ENCODE results near the gene CYTIP. TPM values are rescaled to one million over a fixed set of nuclear protein-coding genes. Genes with fewer than 3 reads are reported as not detected.

CYTIP gene
- total RNA-seq, 4 donors from 2014 or later: 3.2 to 10.6 (median 7.2) TPM

DNA sequence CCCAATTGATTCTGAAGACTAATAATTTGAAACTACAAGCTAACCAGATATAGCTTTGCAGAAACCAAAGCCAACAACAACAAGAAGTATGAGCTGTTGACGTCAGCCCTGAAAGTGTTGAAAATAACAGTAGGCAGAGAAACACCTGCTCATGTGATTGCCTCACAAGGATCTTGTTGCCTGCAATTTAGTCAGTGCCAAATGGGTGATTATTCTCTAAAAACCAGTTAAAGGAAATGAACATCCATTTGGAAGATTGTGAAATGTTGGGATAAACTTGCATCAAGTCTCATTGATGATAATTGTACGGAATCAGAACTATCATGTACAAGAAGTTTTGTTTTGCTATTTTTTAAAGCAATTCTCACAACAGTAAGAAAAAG lies 2.8 kb downstream of the CYTIP start:
- intact Hi-C loops (cut with DNase I): no loop called here
- DNase-seq: no peak
- 62 to 77% methylated on average over 2 of the region's 2 CpGs for WGBS, 2 donors
- no peak for TF ChIP-seq POLR2A (IDR thresholded peaks at IDR 0.05)
- TF ChIP-seq CTCF (IDR thresholded peaks at IDR 0.05): no peak
- H3K27me3 ChIP-seq: no peaks in the 10 kb centered on the region
- no peaks in the 10 kb centered on the region for H3K4me1 ChIP-seq
- H3K9me3 ChIP-seq: no peaks in the 10 kb centered on the region
- no peak overlapping the region for H3K4me3 ChIP-seq (replicated peaks in 1 of 3)
- H3K36me3 ChIP-seq: no peaks in the 10 kb centered on the region
- H3K27ac ChIP-seq: no peak overlapping the region

DNA sequence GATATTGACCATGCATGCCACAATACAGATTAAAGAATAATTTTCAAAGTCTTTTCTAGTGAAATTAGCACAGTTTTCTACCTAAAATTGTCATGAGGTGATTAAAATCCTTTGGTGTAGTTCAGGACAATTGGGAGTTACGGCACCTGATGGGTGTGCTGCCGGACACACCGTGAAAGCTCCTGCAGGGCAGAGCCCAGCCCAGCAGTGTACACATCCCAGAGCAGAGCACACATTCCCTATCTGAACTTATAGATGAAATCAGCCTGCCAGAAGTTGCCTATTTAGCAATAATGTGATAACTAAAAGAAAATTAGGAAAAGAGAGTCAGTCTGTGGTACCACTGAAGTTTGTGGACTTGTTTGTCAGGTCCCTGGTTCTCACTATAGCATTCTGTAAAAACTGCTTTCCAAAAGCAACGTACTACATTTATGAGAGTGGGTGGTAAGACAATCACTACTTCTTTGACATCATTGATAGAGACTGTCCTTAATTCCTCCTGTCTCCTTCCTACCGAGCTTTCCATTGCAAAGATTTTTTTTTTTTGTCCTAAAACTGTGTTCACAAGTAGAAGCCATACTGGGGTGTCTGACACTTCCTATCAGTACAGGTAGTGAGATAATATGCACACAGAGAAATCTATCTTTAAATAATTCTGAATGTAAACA lies 3.4 kb downstream of the CYTIP start:
- intact Hi-C loops (cut with DNase I): no loop called here
- 76 to 89% methylated on average over 5 of the region's 5 CpGs for WGBS, 2 donors
- Histone ChIP-seq H3K4me1 (no peaks in the 10 kb centered on the region), H3K27me3 (no peaks in the 10 kb centered on the region), H3K27ac (no peak overlapping the region), H3K9me3 (no peaks in the 10 kb centered on the region), H3K36me3 (no peaks in the 10 kb centered on the region), H3K4me3 (replicated peaks in 1 of 3) (no peak overlapping the region)
- no peak for DNase-seq
- no peak for TF ChIP-seq POLR2A (IDR thresholded peaks at IDR 0.05)
- TF ChIP-seq CTCF (IDR thresholded peaks at IDR 0.05): no peak

DNA sequence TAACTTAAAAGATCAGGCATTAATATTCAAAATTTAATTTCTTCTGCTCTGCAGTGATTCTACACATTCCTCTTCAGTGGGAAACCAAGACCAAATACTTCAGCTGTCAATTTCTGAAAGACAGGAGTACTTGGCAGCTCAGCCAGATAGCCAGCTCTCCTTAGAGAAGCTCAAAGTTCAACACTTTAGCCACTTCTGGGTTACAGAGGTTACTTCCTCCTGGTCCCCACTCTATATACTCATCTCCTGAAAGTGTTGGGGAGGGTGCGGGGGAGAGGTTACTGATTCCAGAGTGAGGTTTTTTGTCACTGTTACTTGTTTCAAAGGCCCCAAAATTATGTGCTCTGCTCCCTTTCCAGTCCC lies 4.1 kb downstream of the CYTIP start:
- Histone ChIP-seq H3K27me3 (no peaks in the 10 kb centered on the region), H3K9me3 (no peaks in the 10 kb centered on the region), H3K4me1 (no peaks in the 10 kb centered on the region), H3K4me3 (replicated peaks in 1 of 3) (no peak overlapping the region), H3K27ac (no peak overlapping the region), H3K36me3 (no peaks in the 10 kb centered on the region)
- DNase-seq: no peak
- WGBS, 2 donors: 71 to 73% methylated on average over 1 of the region's 1 CpG
- TF ChIP-seq CTCF (IDR thresholded peaks at IDR 0.05): no peak
- no peak for TF ChIP-seq POLR2A (IDR thresholded peaks at IDR 0.05)
- intact Hi-C loops (cut with DNase I): no loop called here

- 45 to 48% methylated on average over 12 of the region's 12 CpGs for WGBS, 2 donors
- no peaks in the 10 kb centered on the region for H3K4me1 ChIP-seq
- H3K27ac ChIP-seq: no peak overlapping the region
Measured at GRCh38 chr2:157438863-157439823, 4.7 kb downstream of the CYTIP start.

More at GRCh38 chr2:157438863-157439823, 4.7 kb downstream of the CYTIP start:
- H3K4me3 ChIP-seq (replicated peaks in 1 of 3): no peak overlapping the region
- no peak for DNase-seq
- H3K36me3 ChIP-seq: no peaks in the 10 kb centered on the region
- H3K27me3 ChIP-seq: no peaks in the 10 kb centered on the region
- H3K9me3 ChIP-seq: no peaks in the 10 kb centered on the region
- intact Hi-C loops (cut with DNase I): no loop called here
- TF ChIP-seq POLR2A (IDR thresholded peaks at IDR 0.05): no peak
- TF ChIP-seq CTCF (IDR thresholded peaks at IDR 0.05): no peak

Data from thyroid gland (tissue), 4 donors.